ENCODE results near the gene CENPW. TPM values are rescaled to one million over a fixed set of nuclear protein-coding genes. Genes with fewer than 3 reads are reported as not detected.

CENPW gene
- total RNA-seq, 1 experiment from 2014 or later: 46.9 TPM

DNA sequence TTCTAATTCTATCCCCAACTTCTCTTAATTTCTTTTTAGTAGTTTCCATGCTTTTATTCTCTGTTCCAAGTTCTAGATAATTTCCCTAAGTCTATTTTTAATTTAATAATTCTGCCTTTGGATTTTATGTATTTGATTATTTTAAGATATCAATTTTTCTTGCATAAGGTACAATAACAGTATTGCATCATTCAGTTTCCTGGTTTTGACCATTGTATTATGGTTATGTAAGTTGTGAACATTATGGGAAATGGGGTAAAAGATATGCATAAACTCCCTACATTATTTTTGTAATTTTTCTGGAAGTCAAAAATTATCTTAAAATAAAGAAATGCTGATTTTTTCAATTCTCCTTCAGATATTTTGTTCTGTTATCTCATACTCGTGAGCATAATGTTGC is 21.1 kb upstream of the CENPW start (continued):
- TF ChIP-seq, protein P1, sequence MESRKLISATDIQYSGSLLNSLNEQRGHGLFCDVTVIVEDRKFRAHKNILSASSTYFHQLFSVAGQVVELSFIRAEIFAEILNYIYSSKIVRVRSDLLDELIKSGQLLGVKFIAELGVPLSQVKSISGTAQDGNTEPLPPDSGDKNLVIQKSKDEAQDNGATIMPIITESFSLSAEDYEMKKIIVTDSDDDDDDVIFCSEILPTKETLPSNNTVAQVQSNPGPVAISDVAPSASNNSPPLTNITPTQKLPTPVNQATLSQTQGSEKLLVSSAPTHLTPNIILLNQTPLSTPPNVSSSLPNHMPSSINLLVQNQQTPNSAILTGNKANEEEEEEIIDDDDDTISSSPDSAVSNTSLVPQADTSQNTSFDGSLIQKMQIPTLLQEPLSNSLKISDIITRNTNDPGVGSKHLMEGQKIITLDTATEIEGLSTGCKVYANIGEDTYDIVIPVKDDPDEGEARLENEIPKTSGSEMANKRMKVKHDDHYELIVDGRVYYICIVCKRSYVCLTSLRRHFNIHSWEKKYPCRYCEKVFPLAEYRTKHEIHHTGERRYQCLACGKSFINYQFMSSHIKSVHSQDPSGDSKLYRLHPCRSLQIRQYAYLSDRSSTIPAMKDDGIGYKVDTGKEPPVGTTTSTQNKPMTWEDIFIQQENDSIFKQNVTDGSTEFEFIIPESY (IDR thresholded peaks at IDR 0.05; ENCODE audit: extremely low read depth, insufficient replicate concordance, low read length): no peak
- TF ChIP-seq JUND (IDR thresholded peaks at IDR 0.05) (no peak), POLR2A (IDR thresholded peaks at IDR 0.05; ENCODE audit: borderline replicate concordance, extremely low read depth, insufficient read depth, insufficient read length) (no peak)

DNA sequence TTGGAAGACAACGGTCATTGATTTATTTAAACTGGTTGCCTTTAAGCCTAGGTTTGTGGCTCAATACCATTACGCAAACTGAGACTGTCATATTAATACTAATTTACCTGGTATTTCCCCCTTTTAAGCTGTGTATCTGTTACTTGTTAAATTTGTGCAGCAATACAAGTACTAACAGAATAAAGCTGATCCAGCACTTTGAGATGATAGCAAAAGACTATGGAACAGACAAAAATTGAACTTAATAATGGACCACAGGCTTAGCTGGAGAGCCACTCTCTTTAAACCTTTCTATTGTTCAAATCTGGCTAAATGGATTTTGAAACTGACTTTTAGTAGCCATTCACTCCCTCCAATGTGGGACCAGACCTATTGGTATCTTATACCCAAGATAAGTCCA is 6.2 kb upstream of the CENPW start:
- Histone ChIP-seq H3K27ac (ENCODE audit: low read depth, low read length) (no peak overlapping the region), H3K79me2 (ENCODE audit: insufficient read depth, low read length) (no peaks in the 10 kb centered on the region), H3K9me2 (ENCODE audit: insufficient read depth) (no peaks in the 10 kb centered on the region), H3K9me3 (ENCODE audit: control insufficient read depth in 1 of 2, insufficient read depth in 1 of 2, low read depth in 1 of 2, low read length in 2 of 2) (no peaks in the 10 kb centered on the region), H3K4me3 (replicated peaks in 1 of 2; ENCODE audit: low read depth in 1 of 2, low read length in 2 of 2) (no peak overlapping the region), H2AFZ (ENCODE audit: low read depth, low read length, poor library complexity, severe bottlenecking) (no peak overlapping the region), H3K36me3 (ENCODE audit: control insufficient read depth in 1 of 2, insufficient read depth in 2 of 2, low read length in 2 of 2) (no peaks in the 10 kb centered on the region), H3K27me3 (ENCODE audit: insufficient read depth, low read length) (no peaks in the 10 kb centered on the region), H3K9ac (ENCODE audit: low read length) (no peak overlapping the region), H3K4me2 (ENCODE audit: low read length) (no peak overlapping the region), H4K20me1 (ENCODE audit: insufficient read depth) (no peaks in the 10 kb centered on the region), H3K4me1 (ENCODE audit: control insufficient read depth in 1 of 2, insufficient read depth in 2 of 2, low read length in 2 of 2) (no peaks in the 10 kb centered on the region)
- no TSS peak for BruUV-seq (replicated peaks)
- ATAC-seq (no peak), DNase-seq (ENCODE audit: low read depth, low spot score) (no peak)
- POLR2A ChIA-PET: no interaction called here
- CTCF ChIA-PET: no interaction called here
- intact Hi-C loops (cut with micrococcal nuclease): no loop called here
- TF ChIP-seq SP1 (IDR thresholded peaks at IDR 0.05; ENCODE audit: low read depth): no peak
- TF ChIP-seq CBX3 (IDR thresholded peaks at IDR 0.05; ENCODE audit: low read depth): no peak
- no peak for TF ChIP-seq EZH2phosphoT487 (IDR thresholded peaks at IDR 0.05; ENCODE audit: borderline replicate concordance)
- TF ChIP-seq, protein P2, sequence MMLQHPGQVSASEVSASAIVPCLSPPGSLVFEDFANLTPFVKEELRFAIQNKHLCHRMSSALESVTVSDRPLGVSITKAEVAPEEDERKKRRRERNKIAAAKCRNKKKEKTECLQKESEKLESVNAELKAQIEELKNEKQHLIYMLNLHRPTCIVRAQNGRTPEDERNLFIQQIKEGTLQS (IDR thresholded peaks at IDR 0.05): no peak
- TF ChIP-seq, protein P1 (IDR thresholded peaks at IDR 0.05; ENCODE audit: extremely low read depth, insufficient replicate concordance, low read length): no peak
- no peak for TF ChIP-seq POLR2A (IDR thresholded peaks at IDR 0.05; ENCODE audit: borderline replicate concordance, extremely low read depth, insufficient read depth, insufficient read length)
- TF ChIP-seq ELF1 (IDR thresholded peaks at IDR 0.05; ENCODE audit: borderline replicate concordance, low read depth): no peak
- TF ChIP-seq TCF7L2 (IDR thresholded peaks at IDR 0.05; ENCODE audit: borderline replicate concordance, extremely low read depth, insufficient read depth, insufficient read length): no peak
- no peak for TF ChIP-seq JUND (IDR thresholded peaks at IDR 0.05)
- no peak for TF ChIP-seq ZFX (IDR thresholded peaks at IDR 0.05)
- no peak for TF ChIP-seq RAD21 (IDR thresholded peaks at IDR 0.05; ENCODE audit: low read depth)
- TF ChIP-seq POLR2AphosphoS5 (IDR thresholded peaks at IDR 0.05; ENCODE audit: low read depth, low read length): no peak
- no peak for TF ChIP-seq FOSL1 (IDR thresholded peaks at IDR 0.05; ENCODE audit: low read depth)
- no peak for TF ChIP-seq EZH2 (IDR thresholded peaks at IDR 0.05)
- no peak for TF ChIP-seq YY1 (IDR thresholded peaks at IDR 0.05; ENCODE audit: extremely low read depth, insufficient replicate concordance, low read depth, low read length)
- no peak for TF ChIP-seq SRF (IDR thresholded peaks at IDR 0.05; ENCODE audit: low read depth)
- TF ChIP-seq, protein P3, sequence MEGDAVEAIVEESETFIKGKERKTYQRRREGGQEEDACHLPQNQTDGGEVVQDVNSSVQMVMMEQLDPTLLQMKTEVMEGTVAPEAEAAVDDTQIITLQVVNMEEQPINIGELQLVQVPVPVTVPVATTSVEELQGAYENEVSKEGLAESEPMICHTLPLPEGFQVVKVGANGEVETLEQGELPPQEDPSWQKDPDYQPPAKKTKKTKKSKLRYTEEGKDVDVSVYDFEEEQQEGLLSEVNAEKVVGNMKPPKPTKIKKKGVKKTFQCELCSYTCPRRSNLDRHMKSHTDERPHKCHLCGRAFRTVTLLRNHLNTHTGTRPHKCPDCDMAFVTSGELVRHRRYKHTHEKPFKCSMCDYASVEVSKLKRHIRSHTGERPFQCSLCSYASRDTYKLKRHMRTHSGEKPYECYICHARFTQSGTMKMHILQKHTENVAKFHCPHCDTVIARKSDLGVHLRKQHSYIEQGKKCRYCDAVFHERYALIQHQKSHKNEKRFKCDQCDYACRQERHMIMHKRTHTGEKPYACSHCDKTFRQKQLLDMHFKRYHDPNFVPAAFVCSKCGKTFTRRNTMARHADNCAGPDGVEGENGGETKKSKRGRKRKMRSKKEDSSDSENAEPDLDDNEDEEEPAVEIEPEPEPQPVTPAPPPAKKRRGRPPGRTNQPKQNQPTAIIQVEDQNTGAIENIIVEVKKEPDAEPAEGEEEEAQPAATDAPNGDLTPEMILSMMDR (IDR thresholded peaks at IDR 0.05 in 2 of 3, conservative IDR thresholded peaks at IDR 0.05 in 1 of 3; ENCODE audit: borderline replicate concordance in 1 of 3, insufficient read depth in 1 of 3, low read depth in 2 of 3, low read length in 2 of 3): no peak
- no peak for TF ChIP-seq CEBPB (IDR thresholded peaks at IDR 0.05; ENCODE audit: low read depth)
- RAD21 ChIA-PET (ENCODE audit: low non-redundant PET in 1 of 2, low total read pairs in 2 of 2, uncharacterized antibody in 2 of 2, unreplicated experiment in 2 of 2): no interaction called here
